ENCODE results near the gene SAC3D1.
"Not testable (repeated sequence)": the region's sequence is repeated elsewhere in the genome, so short reads cannot be mapped to it uniquely, and the experiment has no call there.

SAC3D1 gene

GRCh38 chr11:65040847-65041622 is at the start of gene SAC3D1:
SAC3D1 (plus strand) TSS chr11:65041210; CDS start chr11:65041293, 83 bp downstream.
- peak; percentile 90 for DNase-seq

GRCh38 chr11:64994318-64994717 is 46.7 kb upstream of the SAC3D1 start:
- no peak for DNase-seq

GRCh38 chr11:64996327-64996709 is 44.7 kb upstream of the SAC3D1 start:
- DNase-seq = no peak

- DNase-seq = peak; percentile 94
These were observed 44.2 kb upstream of the SAC3D1 start, which contains the start of gene BATF2 for GRCh38 chr11:64996710-64997380. BATF2 (minus strand) TSS chr11:64996971; CDS start chr11:64996914, 57 bp downstream.

GRCh38 chr11:64998141-64998540 is 42.9 kb upstream of the SAC3D1 start:
- no peak for DNase-seq

DNA sequence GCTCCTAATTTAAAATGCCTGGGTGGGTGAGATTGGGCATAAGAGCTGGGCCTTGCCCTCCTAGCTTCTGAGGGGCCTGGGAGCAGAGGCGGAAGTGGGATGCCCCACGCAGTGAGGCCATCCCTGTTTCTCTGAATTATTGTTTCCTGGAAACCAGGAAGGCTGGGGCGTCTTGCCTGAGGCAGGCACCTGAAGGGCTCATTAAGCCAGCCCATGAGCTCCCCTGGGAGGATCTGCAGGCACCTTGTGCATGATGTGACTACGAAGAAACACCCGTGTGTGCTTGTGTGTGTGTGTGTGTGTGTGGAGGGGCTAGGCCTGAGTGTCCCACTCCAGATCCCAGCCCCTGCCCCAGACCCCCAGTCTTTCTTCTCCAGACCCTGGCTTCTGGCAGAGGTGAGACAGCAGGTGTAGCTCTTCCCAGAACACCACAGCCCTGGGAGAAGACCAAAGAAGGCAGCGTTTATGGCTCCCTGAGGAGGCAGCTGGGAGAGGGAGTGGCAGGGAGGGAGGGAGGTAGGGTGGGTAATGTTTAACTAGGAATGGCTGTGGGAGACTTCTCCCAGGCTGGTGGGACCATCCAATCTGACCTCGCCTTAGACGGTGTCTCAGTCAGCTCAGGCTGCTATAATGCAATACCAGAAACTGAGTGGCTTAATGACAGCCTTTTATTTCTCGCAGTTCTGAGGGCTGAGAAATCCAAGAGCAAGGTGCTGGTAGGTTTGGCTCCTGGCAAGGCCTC is 42.1 kb upstream of the SAC3D1 start:
- no peak for DNase-seq

DNA sequence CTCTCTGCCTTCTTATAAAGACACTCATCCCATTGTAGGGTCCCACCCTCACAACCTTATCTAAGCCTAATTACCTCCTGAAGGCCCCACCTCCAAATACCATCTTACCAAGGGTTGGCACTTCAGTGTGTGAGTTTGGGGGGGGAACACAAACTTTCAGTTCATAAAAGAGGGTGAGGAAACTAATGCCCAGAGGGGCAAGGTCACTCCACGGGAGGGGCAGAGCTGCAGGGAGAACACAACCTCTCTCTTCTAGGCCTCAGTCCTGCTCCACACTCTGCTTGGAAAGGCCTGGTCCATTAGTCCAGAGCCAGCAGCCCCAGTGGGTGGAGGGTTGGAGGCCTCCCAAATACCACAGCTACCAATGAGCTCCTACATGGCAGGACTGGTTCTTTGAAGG is 41.5 kb upstream of the SAC3D1 start:
- no peak for DNase-seq

DNA sequence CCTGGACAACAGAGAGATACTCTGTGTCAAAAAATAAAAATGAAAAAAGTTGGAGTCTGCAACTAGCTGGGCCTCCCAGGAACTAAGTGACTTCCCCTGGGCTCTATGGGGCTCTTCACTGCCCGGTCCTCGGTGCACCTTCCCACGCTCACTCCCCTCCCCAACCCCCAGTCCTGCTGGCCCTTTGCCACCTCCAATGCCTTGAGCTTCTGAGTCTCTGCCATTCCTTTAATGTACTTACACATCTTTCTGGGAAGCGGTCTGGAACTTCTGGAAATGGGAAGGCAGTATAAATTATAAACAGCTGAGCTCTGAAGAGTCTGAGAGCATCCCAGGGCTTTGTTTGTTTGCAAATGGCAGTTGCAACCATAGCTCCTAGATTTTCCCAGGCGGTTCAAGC is 38.3 kb upstream of the SAC3D1 start:
- DNase-seq = no peak

- no peak for DNase-seq
These were observed 37.7 kb upstream of the SAC3D1 start for GRCh38 chr11:65003282-65003681.

- DNase-seq = not testable (repeated sequence)
These were observed 37.0 kb upstream of the SAC3D1 start for GRCh38 chr11:65003968-65004367.

- DNase-seq = no peak
These were observed 33.0 kb upstream of the SAC3D1 start for GRCh38 chr11:65008016-65008415.

GRCh38 chr11:65008873-65009272 is 32.1 kb upstream of the SAC3D1 start:
- DNase-seq = no peak

- DNase-seq = peak; percentile 94
These were observed 27.7 kb upstream of the SAC3D1 start for GRCh38 chr11:65013130-65013887.

DNA sequence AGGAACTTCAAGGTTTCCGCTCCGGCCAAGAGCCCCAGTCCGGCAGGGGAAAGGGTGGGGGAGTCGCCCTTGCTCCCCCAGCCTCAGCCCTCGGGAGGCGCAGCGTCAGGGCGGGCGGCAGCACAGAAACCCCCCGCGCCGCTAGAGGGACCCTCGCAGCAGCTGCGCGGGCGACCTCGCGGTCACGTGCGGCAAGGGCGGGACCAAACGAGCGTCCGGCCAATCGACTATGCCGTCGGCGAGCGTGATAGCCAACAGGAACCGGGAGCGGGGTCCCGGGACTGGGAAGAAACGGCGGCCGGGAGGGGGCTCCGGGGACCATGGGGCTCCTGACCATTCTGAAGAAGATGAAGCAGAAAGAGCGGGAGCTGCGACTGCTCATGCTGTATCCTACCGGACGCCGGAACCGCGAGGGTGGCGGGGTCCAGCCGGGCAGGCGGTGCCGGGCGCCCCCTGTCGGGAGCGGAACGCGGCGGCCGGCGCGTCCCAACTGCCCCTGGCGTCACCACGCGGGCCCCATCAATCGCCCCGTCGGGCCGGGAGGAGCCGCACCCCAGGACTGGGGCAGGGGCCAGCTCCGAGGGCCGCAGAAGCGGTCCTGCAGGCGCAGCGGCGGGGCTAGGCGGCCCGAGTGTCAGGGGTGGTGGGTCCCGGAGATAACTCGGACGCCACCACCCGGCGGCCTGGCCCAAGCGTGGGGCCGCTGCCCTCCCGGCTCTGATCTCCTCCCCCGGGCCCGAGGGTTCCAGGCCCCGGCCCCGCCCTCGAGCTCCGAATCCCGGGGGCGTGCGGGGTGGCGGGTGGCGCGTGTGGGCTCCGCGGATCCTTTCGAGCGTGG is 26.9 kb upstream of the SAC3D1 start, which contains the start of gene ARL2:
Gene ARL2, plus strand, starts transcription at position 273 of the 838 bp plus-strand sequence. Its CDS starts 48 bp downstream, at position 321.
- DNase-seq = peak; percentile 92

GRCh38 chr11:65014726-65015227 is 26.2 kb upstream of the SAC3D1 start:
- no peak for DNase-seq

DNA sequence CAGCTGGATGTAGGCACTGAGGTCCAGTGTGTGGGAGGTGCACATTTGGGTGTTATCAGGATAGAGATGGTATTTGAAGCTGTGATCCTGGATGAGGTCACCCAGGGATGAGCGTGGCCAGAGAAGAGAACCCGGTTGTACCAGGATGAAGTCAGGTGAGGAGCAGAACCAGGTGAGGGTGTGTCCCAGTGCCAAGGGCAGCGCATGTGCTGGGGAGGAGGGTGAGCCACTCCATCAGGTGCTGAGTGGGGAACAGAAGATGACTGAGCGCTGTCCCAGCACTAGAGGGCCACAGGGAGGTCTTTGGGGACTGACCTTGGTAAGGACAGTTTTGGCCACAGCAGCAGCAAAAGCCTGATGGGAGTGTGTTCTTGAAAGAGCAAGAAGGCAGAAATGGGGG is 24.3 kb upstream of the SAC3D1 start:
- DNase-seq = no peak

DNA sequence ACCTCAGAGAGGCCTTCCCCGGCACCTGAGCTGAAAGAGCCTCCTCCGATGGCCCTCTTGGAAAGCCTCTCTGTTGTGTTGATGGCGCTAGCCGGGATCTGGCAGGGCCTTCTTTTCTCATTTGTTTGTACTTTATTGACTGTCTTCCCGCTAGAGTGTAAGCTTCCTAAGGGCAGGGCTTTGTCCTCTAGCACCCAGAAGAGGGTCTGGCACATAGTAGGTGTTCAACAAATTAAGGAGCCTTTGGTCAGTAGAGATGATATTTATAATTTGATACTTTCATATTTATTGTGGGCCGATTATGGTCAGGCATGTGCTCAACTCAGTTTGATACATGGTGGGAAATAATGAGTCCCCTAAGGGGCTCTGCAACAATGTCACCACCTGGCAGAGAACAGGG is 23.1 kb upstream of the SAC3D1 start:
- no peak for DNase-seq

GRCh38 chr11:65019824-65020223 is 21.2 kb upstream of the SAC3D1 start:
- no peak for DNase-seq

- no peak for DNase-seq
These were observed 20.0 kb upstream of the SAC3D1 start for GRCh38 chr11:65021003-65021402.

- DNase-seq = no peak
These were observed 19.5 kb upstream of the SAC3D1 start for GRCh38 chr11:65021509-65021908.

DNA sequence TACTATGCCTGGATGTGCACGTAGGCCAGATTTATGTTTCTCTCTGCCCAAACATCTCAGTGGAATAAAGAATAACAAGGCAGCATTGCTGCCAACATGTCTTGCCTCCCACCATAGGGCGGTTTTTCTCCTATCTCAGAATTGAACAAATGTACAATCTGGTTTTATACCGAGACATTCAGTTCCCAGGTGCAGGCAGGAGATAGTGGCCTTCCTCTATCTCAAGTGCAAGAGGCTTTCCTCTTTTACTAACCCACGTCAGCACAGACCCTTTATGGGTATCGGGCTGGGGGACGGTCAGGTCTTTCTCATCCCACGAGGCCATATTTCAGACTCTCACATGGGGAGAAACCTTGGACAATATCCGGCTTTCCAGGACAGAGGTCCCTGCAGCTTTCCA is 17.5 kb upstream of the SAC3D1 start:
- not testable (repeated sequence) for DNase-seq

DNA sequence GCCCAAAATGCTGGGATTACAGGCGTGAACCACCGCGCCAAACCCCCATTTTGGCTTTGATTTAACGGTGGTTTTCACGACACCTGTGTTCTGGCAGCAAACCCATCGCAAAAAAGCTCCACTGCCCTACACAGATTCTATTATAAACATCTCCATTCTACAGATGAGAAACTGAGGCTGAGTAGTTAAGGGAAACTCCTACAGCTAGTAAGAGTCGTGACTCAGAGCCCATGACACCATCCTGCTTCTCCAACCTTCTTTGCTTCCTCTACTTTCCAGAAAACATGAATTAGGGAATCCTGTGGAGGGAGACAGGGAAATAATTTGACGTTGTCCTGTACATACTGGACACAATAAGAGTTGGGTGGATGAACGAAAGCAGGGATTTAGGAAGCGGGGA is 14.2 kb upstream of the SAC3D1 start:
- DNase-seq = peak; percentile 42
